ENCODE results near the gene NDUFS8. TPM values are rescaled to one million over a fixed set of nuclear protein-coding genes. Genes with fewer than 3 reads are reported as not detected.

NDUFS8 gene
- total RNA-seq = 303 and 311 TPM in 2 replicates

GRCh38 chr11:68030318-68031143 is at the start of gene NDUFS8:
Gene NDUFS8, plus strand, starts transcription at chr11:68030681. Its CDS starts 1,471 bp downstream, at chr11:68032152.

GRCh38 chr11:68003846-68004550 is 26.5 kb upstream of the NDUFS8 start, which contains the start of gene UNC93B1:
Gene UNC93B1, minus strand, starts transcription at chr11:68004097. Its CDS starts 54 bp downstream, at chr11:68004043.

GRCh38 chr11:68010090-68011041 is 20.1 kb upstream of the NDUFS8 start, which contains the start of gene ALDH3B1:
Gene ALDH3B1, plus strand, starts transcription at chr11:68010327. Its CDS starts 4,971 bp downstream, at chr11:68015298.

GRCh38 chr11:68038718-68039525 is 8.4 kb downstream of the NDUFS8 start, which contains the start of gene TCIRG1:
Gene TCIRG1, plus strand, starts transcription at chr11:68039025. Its CDS starts 2,247 bp downstream, at chr11:68041272.

Other genes with a start within 250 kb of the NDUFS8 start
- gene UNC93B1, start 26.6 kb upstream of the NDUFS8 start, total RNA-seq = 28.8 and 50.7 TPM in 2 replicates
- 7.5 and 55.3 TPM in 2 replicates for gene ALDH3B1, start 20.4 kb upstream of the NDUFS8 start, total RNA-seq
- 115 and 147 TPM in 2 replicates for gene TCIRG1, start 8.3 kb downstream of the NDUFS8 start, total RNA-seq
- 12.0 and 13.2 TPM in 2 replicates for gene CHKA, start 90.7 kb downstream of the NDUFS8 start, total RNA-seq
- 7.5 and 10.8 TPM in 2 replicates for gene KMT5B, start 182.6 kb downstream of the NDUFS8 start, total RNA-seq
- 58.6 and 87.0 TPM in 2 replicates for gene C11orf24, start 241.3 kb downstream of the NDUFS8 start, total RNA-seq

All from mesangial cell (primary cell).